CD14-positive monocyte (primary cell): Measurements from ENCODE around the gene PLXDC1. TPM values are rescaled to one million over a fixed set of nuclear protein-coding genes. Genes with fewer than 3 reads are reported as not detected.

Experiments
- DNase-seq, 3 donors: peaks; one replicate each; pipeline ENCODE4 v3.0.0-alpha.2; 2011 to 2022
- H2AFZ ChIP-seq: 2 replicates; pipeline ENCODE4 v1.6.0; 2012; ENCODE audit warnings: mild to moderate bottlenecking, low read depth, low read length, inconsistent platforms; ENCODE audit not compliant: insufficient read depth, poor library complexity, severe bottlenecking
- H3K27ac ChIP-seq, 2 donors: 1 replicate in 1 of 2; 2 replicates in 1 of 2; pipeline ENCODE4 v1.5.1; 2012 to 2013; ENCODE audit warnings: low read length in 2 of 2, control low read depth in 1 of 2, inconsistent platforms in 1 of 2, low read depth in 1 of 2, mild to moderate bottlenecking in 1 of 2
- H3K27me3 ChIP-seq, 2 donors: one replicate each; pipeline versions ENCODE4 v1.6.0 to v1.6.1; 2011 to 2013; ENCODE audit warnings: low read length in 2 of 2; ENCODE audit not compliant: control insufficient read depth in 2 of 2, insufficient read depth in 2 of 2
- H3K36me3 ChIP-seq, 2 donors: replicated peaks in 1 of 2; 1 replicate in 1 of 2; 2 replicates in 1 of 2; pipeline versions ENCODE4 v1.5.1 to v1.6.1; 2012 to 2013; ENCODE audit warnings: low read length in 2 of 2, control low read depth in 1 of 2, inconsistent platforms in 1 of 2, mild to moderate bottlenecking in 1 of 2; ENCODE audit not compliant: insufficient read depth in 2 of 2, control insufficient read depth in 1 of 2
- H3K4me1 ChIP-seq, 2 donors: 1 replicate in 1 of 2; 2 replicates in 1 of 2; pipeline versions ENCODE4 v1.5.1 to v1.6.1; 2012 to 2013; ENCODE audit warnings: low read length in 2 of 2, control low read depth in 1 of 2, inconsistent platforms in 1 of 2, mild to moderate bottlenecking in 1 of 2, moderate library complexity in 1 of 2; ENCODE audit not compliant: insufficient read depth in 2 of 2, control insufficient read depth in 1 of 2
- H3K4me2 ChIP-seq: replicated peaks from 2 replicates; pipeline ENCODE3; 2012; ENCODE audit warnings: low read length, moderate library complexity, mild to moderate bottlenecking; ENCODE audit not compliant: poor library complexity, severe bottlenecking; ENCODE audit errors: extremely low read depth
- H3K4me3 ChIP-seq, 3 experiments: fragments of 200-600 bp in 1 of 3; sonication (generic) in 1 of 3; replicated peaks in 1 of 3; 1 replicate in 2 of 3; 2 replicates in 1 of 3; pipeline ENCODE4 v1.5.1; 2011 to 2013; ENCODE audit warnings: low read length in 3 of 3, mild to moderate bottlenecking in 3 of 3, control low read depth in 2 of 3, low read depth in 2 of 3, inconsistent platforms in 1 of 3, moderate library complexity in 1 of 3
- H3K79me2 ChIP-seq: 2 replicates; pipeline ENCODE4 v1.6.0; 2012; ENCODE audit warnings: mild to moderate bottlenecking, control low read depth, inconsistent platforms, low read length, moderate library complexity; ENCODE audit not compliant: insufficient read depth
- H3K9ac ChIP-seq: 2 replicates; pipeline ENCODE4 v1.6.0; 2017; ENCODE audit warnings: low read length, mild to moderate bottlenecking; ENCODE audit not compliant: insufficient read depth, poor library complexity, severe bottlenecking
- H3K9me3 ChIP-seq, 2 donors: replicated peaks in 1 of 2; 1 replicate in 1 of 2; 2 replicates in 1 of 2; pipeline versions ENCODE4 v1.5.1 to v1.6.1; 2012 to 2013; ENCODE audit warnings: low read length in 2 of 2, control low read depth in 1 of 2; ENCODE audit not compliant: control insufficient read depth in 1 of 2, insufficient read depth in 1 of 2
- H4K20me1 ChIP-seq: 2 replicates; pipeline ENCODE4 v1.6.0; 2012; ENCODE audit warnings: mild to moderate bottlenecking, low read length, control low read depth, moderate library complexity; ENCODE audit not compliant: insufficient read depth
- H3K27ac Mint-ChIP-seq, 7 donors: one replicate each; pipeline ENCODE4 v1.8.0; 2020; ENCODE audit warnings: mild to moderate bottlenecking in 7 of 7, mixed read lengths in 7 of 7, moderate library complexity in 6 of 7, inconsistent platforms in 2 of 7
- H3K27me3 Mint-ChIP-seq, 3 donors: one replicate each; pipeline ENCODE4 v1.8.0; 2021 to 2022; ENCODE audit warnings: low read depth in 3 of 3, mild to moderate bottlenecking in 3 of 3, mixed read lengths in 3 of 3, moderate library complexity in 3 of 3, inconsistent platforms in 1 of 3
- H3K36me3 Mint-ChIP-seq, 2 donors: one replicate each; pipeline ENCODE4 v1.8.0; 2020; ENCODE audit warnings: mixed read lengths in 2 of 2, inconsistent platforms in 1 of 2, mild to moderate bottlenecking in 1 of 2
- H3K4me1 Mint-ChIP-seq: one replicate; pipeline ENCODE4 v1.8.0; 2020; ENCODE audit warnings: mild to moderate bottlenecking, mixed read lengths
- H3K4me3 Mint-ChIP-seq, 2 donors: one replicate each; pipeline ENCODE4 v1.8.0; 2020; ENCODE audit warnings: mild to moderate bottlenecking in 2 of 2, mixed read lengths in 2 of 2, moderate library complexity in 1 of 2
- H3K9me3 Mint-ChIP-seq, 7 donors: one replicate each; pipeline ENCODE4 v1.8.0; 2020 to 2022; ENCODE audit warnings: mixed read lengths in 7 of 7, mild to moderate bottlenecking in 6 of 7, moderate library complexity in 6 of 7, inconsistent platforms in 2 of 7
- WGBS: methylation state at CpG from one replicate; pipeline ENCODE4 v1.1.5; 2013; ENCODE audit warnings: missing lambda C conversion rate; ENCODE audit not compliant: insufficient coverage; 5-methylcytosine and 5-hydroxymethylcytosine counted together
- intact Hi-C, 2 donors: fragments of 100-400 bp; cut with micrococcal nuclease; formaldehyde crosslinking; loops; one replicate each; pipeline versions ENCODE4 v1.15.0 to v1.15.1; 2023
- polyA plus RNA-seq, 3 donors: library from polyadenylated mRNA; depleted of rRNA in 1 of 3; unstranded in 2 of 3; stranded (reverse) in 1 of 3; fragments of 300-500 nt in 2 of 3; fragments of >200 nt in 1 of 3; fragmentation: Illumina TruSeq in 2 of 3; gene quantifications; 1 replicate in 2 of 3; 2 replicates in 1 of 3; pipeline ENCODE4 v1.2.3, GENCODE V29; 2012 to 2021
- TF ChIP-seq, protein P1 (sequence below): fragments of 200-600 bp; IDR thresholded peaks from one replicate; pipeline ENCODE4 v1.8.0; 2022; ENCODE audit warnings: antibody characterized with exemption, mild to moderate bottlenecking

PLXDC1 gene
- polyA plus RNA-seq, 3 donors = 0.21 TPM; not detected in 2

DNA sequence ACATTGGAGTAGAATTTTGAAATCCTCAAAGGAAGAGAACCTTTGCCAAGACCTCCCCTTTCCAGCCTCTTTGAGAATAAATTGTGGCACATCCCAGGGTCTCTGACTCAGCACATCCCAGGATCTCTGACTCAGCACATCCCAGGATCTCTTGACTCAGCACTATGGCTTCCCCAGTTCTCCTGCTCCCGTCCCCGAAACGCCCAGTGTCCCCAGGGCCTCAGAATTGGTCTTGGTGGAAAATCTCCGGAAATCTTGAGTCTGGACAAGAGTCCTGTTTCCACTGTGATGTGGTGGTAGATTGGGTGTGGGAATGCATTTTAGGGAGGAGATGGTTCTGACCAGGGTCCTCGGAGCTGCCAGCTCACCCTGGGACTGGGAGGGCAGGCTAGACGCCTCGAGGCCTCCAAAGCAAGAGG, 19.2 kb downstream of the PLXDC1 start:
- Mint-ChIP-seq H3K4me3 (no peak overlapping the region), H3K4me1 (no peaks in the 10 kb centered on the region), H3K36me3 (no peaks in the 10 kb centered on the region), H3K27ac (no peak overlapping the region), H3K27me3 (peaks cover 4 to 10% (median 8%) of the 10 kb centered on the region in 3 donors), H3K9me3 (peaks cover 0 to 2% (median 0%) of the 10 kb centered on the region in 7 donors)
- DNase-seq = no peak
- Histone ChIP-seq H3K27me3 (no peaks in the 10 kb centered on the region), H3K4me3 (no peak overlapping the region), H3K4me1 (no peaks in the 10 kb centered on the region), H3K9me3 (no peaks in the 10 kb centered on the region), H3K36me3 (no peaks in the 10 kb centered on the region), H3K9ac (no peak overlapping the region), H4K20me1 (no peaks in the 10 kb centered on the region), H3K79me2 (no peaks in the 10 kb centered on the region), H2AFZ (no peak overlapping the region), H3K27ac (no peak overlapping the region), H3K4me2 (no peak overlapping the region)
- intact Hi-C loops = no loop called here
- TF ChIP-seq, protein P1, sequence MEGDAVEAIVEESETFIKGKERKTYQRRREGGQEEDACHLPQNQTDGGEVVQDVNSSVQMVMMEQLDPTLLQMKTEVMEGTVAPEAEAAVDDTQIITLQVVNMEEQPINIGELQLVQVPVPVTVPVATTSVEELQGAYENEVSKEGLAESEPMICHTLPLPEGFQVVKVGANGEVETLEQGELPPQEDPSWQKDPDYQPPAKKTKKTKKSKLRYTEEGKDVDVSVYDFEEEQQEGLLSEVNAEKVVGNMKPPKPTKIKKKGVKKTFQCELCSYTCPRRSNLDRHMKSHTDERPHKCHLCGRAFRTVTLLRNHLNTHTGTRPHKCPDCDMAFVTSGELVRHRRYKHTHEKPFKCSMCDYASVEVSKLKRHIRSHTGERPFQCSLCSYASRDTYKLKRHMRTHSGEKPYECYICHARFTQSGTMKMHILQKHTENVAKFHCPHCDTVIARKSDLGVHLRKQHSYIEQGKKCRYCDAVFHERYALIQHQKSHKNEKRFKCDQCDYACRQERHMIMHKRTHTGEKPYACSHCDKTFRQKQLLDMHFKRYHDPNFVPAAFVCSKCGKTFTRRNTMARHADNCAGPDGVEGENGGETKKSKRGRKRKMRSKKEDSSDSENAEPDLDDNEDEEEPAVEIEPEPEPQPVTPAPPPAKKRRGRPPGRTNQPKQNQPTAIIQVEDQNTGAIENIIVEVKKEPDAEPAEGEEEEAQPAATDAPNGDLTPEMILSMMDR = no peak
- WGBS = 89% methylated on average over 7 of the region's 7 CpGs

DNA sequence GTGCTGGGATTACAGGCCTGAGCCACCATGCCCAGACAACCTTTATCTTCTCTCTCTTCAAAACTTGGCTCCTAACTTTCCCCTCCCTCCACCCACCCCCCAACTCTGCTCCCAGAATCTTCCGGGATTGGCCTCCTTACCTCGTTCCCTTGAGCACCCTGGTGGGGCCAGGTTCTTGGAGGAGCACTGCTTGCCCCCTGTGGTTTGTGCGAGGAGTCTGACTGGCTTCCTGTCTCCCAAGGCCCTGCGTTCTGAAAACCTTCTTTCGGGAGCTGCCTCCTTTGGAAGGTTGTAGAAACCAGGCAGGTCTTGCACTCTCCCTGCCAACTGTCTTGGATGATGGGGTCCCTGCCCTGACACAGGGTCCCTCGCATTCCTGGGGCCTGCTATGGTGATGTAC, 19.8 kb downstream of the PLXDC1 start:
- Mint-ChIP-seq H3K36me3 (no peaks in the 10 kb centered on the region), H3K4me3 (no peak overlapping the region), H3K4me1 (no peaks in the 10 kb centered on the region), H3K27me3 (peaks cover 3 to 9% (median 7%) of the 10 kb centered on the region in 3 donors), H3K27ac (no peak overlapping the region), H3K9me3 (peaks cover 0 to 2% (median 0%) of the 10 kb centered on the region in 7 donors)
- Histone ChIP-seq H4K20me1 (no peaks in the 10 kb centered on the region), H2AFZ (no peak overlapping the region), H3K79me2 (no peaks in the 10 kb centered on the region), H3K9ac (no peak overlapping the region), H3K36me3 (no peaks in the 10 kb centered on the region), H3K27me3 (no peaks in the 10 kb centered on the region), H3K9me3 (no peaks in the 10 kb centered on the region), H3K4me1 (no peaks in the 10 kb centered on the region), H3K27ac (no peak overlapping the region), H3K4me3 (no peak overlapping the region), H3K4me2 (no peak overlapping the region)
- intact Hi-C loops = no loop called here
- TF ChIP-seq, protein P1 = no peak
- 71% methylated on average over 5 of the region's 6 CpGs for WGBS
- DNase-seq = no peak
